HG02973 (cell line): ENCODE measurements around the gene MTFR1L.
"Not testable (repeated sequence)": the region's sequence is repeated elsewhere in the genome, so short reads cannot be mapped to it uniquely, and the experiment has no call there.

ENCODE experiments used
- ATAC-seq: cut with Tn5 transposase; IDR thresholded peaks from one replicate; pipeline ENCODE4 v1.9.1; 2021; ENCODE audit warnings: moderate library complexity; ENCODE audit not compliant: unreplicated experiment

MTFR1L gene

GRCh38 chr1:25821630-25822091, 1.9 kb downstream of the MTFR1L start:
- ATAC-seq = no peak

GRCh38 chr1:25825605-25826004, 5.9 kb downstream of the MTFR1L start:
- ATAC-seq = no peak

- ATAC-seq = no peak
Observed at GRCh38 chr1:25826571-25826970, 6.8 kb downstream of the MTFR1L start.

- no peak for ATAC-seq
Observed at GRCh38 chr1:25828491-25828890, 8.7 kb downstream of the MTFR1L start.

- no peak for ATAC-seq
Observed at GRCh38 chr1:25829046-25829445, 9.3 kb downstream of the MTFR1L start.

GRCh38 chr1:25831569-25832196, 11.9 kb downstream of the MTFR1L start:
- ATAC-seq = no peak

- ATAC-seq = no peak
Observed at GRCh38 chr1:25832336-25833037, 12.7 kb downstream of the MTFR1L start.

GRCh38 chr1:25833158-25833557, 13.4 kb downstream of the MTFR1L start:
- no peak for ATAC-seq

- ATAC-seq = no peak
Observed at GRCh38 chr1:25834894-25835293, 15.1 kb downstream of the MTFR1L start.

GRCh38 chr1:25836695-25837094, 16.9 kb downstream of the MTFR1L start:
- ATAC-seq = no peak

GRCh38 chr1:25837262-25837875, 17.6 kb downstream of the MTFR1L start:
- ATAC-seq = no peak

- ATAC-seq = not testable (repeated sequence)
Observed at GRCh38 chr1:25839808-25840207, 20.1 kb downstream of the MTFR1L start.

- ATAC-seq = no peak
Observed at GRCh38 chr1:25843483-25843882, 23.7 kb downstream of the MTFR1L start.

GRCh38 chr1:25844536-25845337, 25.0 kb downstream of the MTFR1L start:
- ATAC-seq = no peak

- no peak for ATAC-seq
Observed at GRCh38 chr1:25845664-25846063, 25.9 kb downstream of the MTFR1L start.

- no peak for ATAC-seq
Observed at GRCh38 chr1:25847929-25848328, 28.2 kb downstream of the MTFR1L start.

GRCh38 chr1:25848531-25848930, 28.8 kb downstream of the MTFR1L start:
- no peak for ATAC-seq

- no peak for ATAC-seq
Observed at GRCh38 chr1:25854554-25854953, 34.8 kb downstream of the MTFR1L start.

GRCh38 chr1:25856856-25857255, 37.1 kb downstream of the MTFR1L start:
- no peak for ATAC-seq

- ATAC-seq = no peak
Observed at GRCh38 chr1:25858494-25858893, 38.7 kb downstream of the MTFR1L start.
